Body of pancreas (tissue), 4 donors: ENCODE measurements around the gene ATG4C. TPM values are rescaled to one million over a fixed set of nuclear protein-coding genes. Genes with fewer than 3 reads are reported as not detected.

ENCODE experiments used
- ATAC-seq: fragments of 150-250 bp; one replicate; pipeline ENCODE4 v1.9.1; 2016
- DNase-seq, 4 donors: peaks; one replicate each; pipeline ENCODE4 v3.0.0-alpha.2; 2019
- H3K27ac ChIP-seq, 4 donors: fragments of 200-600 bp; sonication (generic); 1 replicate in 3 of 4; 2 replicates in 1 of 4; pipeline versions ENCODE4 v1.5.1 to v1.6.1; 2016 to 2019; ENCODE audit warnings: mild to moderate bottlenecking in 1 of 4, mixed read lengths in 1 of 4, moderate library complexity in 1 of 4
- H3K27me3 ChIP-seq, 2 donors: fragments of 200-600 bp; sonication (generic); one replicate each; pipeline ENCODE4 v1.6.0; 2016; ENCODE audit warnings: mild to moderate bottlenecking in 1 of 2
- H3K36me3 ChIP-seq, 2 donors: fragments of 200-600 bp; sonication (generic); replicated peaks in 1 of 2; 2 replicates each; pipeline ENCODE4 v1.5.1; 2016; ENCODE audit warnings: low read depth in 2 of 2; ENCODE audit not compliant: insufficient read depth in 1 of 2
- H3K4me1 ChIP-seq: fragments of 200-600 bp; sonication (generic); one replicate; pipeline ENCODE4 v1.6.0; 2016
- H3K4me3 ChIP-seq, 2 donors: fragments of 200-600 bp; sonication (generic); 1 replicate in 1 of 2; 2 replicates in 1 of 2; pipeline ENCODE4 v1.5.1; 2016 to 2019
- H3K9me3 ChIP-seq, 3 donors: fragments of 200-600 bp; sonication (generic); 1 replicate in 2 of 3; 2 replicates in 1 of 3; pipeline ENCODE4 v1.5.1; 2016
- CTCF ChIP-seq, 7 experiments: fragments of 450-650 bp in 4 of 7; fragments of 200-600 bp in 3 of 7; sonication (generic) in 3 of 7; IDR thresholded peaks; one replicate each; pipeline ENCODE4 v1.5.1; 2016 to 2019; ENCODE audit warnings: antibody characterized with exemption in 7 of 7
- POLR2A ChIP-seq, 3 donors: fragments of 450-650 bp; IDR thresholded peaks; one replicate each; pipeline ENCODE4 v1.6.1; 2016; ENCODE audit warnings: antibody characterized with exemption in 3 of 3, mild to moderate bottlenecking in 2 of 3
- whole genome bisulfite sequencing, 2 donors: methylation state at CpG; one replicate each; pipeline ENCODE4 v1.1.5; 2017; 5-methylcytosine and 5-hydroxymethylcytosine counted together
- intact Hi-C: fragments of 100-400 bp; cut with DNase I; formaldehyde crosslinking; loops from one replicate; pipeline ENCODE4 v1.15.1; 2023
- total RNA-seq, 2 donors: library from RNA; depleted of rRNA; stranded (reverse); fragments of >200 nt; gene quantifications; one replicate each; pipeline ENCODE4 v1.1.0, GENCODE V29; 2016

Gene ATG4C
- total RNA-seq, 2 donors from 2014 or later: 2.3 to 4.9 TPM

- no peaks in the 10 kb centered on the region for H3K4me1 ChIP-seq
- no peaks in the 10 kb centered on the region for H3K27me3 ChIP-seq
- no peak for ATAC-seq
- H3K27ac ChIP-seq: no peak overlapping the region
- TF ChIP-seq POLR2A (IDR thresholded peaks at IDR 0.05): no peak
- 92 to 93% methylated on average over 6 of the region's 6 CpGs for WGBS, 2 donors
- DNase-seq: no peak
- H3K4me3 ChIP-seq: no peak overlapping the region
- intact Hi-C loops: no loop called here
- no peaks in the 10 kb centered on the region for H3K9me3 ChIP-seq
- H3K36me3 ChIP-seq: no peaks in the 10 kb centered on the region
Measured at GRCh38 chr1:62905309-62905708, 121.4 kb downstream of the ATG4C start.

- Histone ChIP-seq H3K9me3 (no peaks in the 10 kb centered on the region), H3K36me3 (no peaks in the 10 kb centered on the region), H3K27me3 (no peaks in the 10 kb centered on the region), H3K4me1 (no peaks in the 10 kb centered on the region), H3K4me3 (no peak overlapping the region), H3K27ac (no peak overlapping the region)
- no peak for ATAC-seq
- 85 to 87% methylated on average over 8 of the region's 8 CpGs for WGBS, 2 donors
- no peak for TF ChIP-seq POLR2A (IDR thresholded peaks at IDR 0.05)
- TF ChIP-seq CTCF (IDR thresholded peaks at IDR 0.05): no peak
- DNase-seq: no peak
- intact Hi-C loops: no loop called here
Measured at GRCh38 chr1:62905872-62906271, 121.9 kb downstream of the ATG4C start.

- Histone ChIP-seq H3K27ac (no peak overlapping the region), H3K9me3 (no peaks in the 10 kb centered on the region), H3K4me1 (no peaks in the 10 kb centered on the region), H3K36me3 (no peaks in the 10 kb centered on the region), H3K4me3 (no peak overlapping the region), H3K27me3 (no peaks in the 10 kb centered on the region)
- TF ChIP-seq POLR2A (IDR thresholded peaks at IDR 0.05): no peak
- TF ChIP-seq CTCF (IDR thresholded peaks at IDR 0.05): no peak
- ATAC-seq (no peak), DNase-seq (no peak)
- 55 to 56% methylated on average over 9 of the region's 9 CpGs for WGBS, 2 donors
- intact Hi-C loops: no loop called here
Measured at GRCh38 chr1:62906428-62906886, 122.5 kb downstream of the ATG4C start.

GRCh38 chr1:62908168-62908695 lies 124.3 kb downstream of the ATG4C start:
- DNase-seq (no peak), ATAC-seq (no peak)
- Histone ChIP-seq H3K36me3 (no peaks in the 10 kb centered on the region), H3K27ac (no peak overlapping the region), H3K9me3 (no peaks in the 10 kb centered on the region), H3K4me3 (no peak overlapping the region), H3K27me3 (no peaks in the 10 kb centered on the region), H3K4me1 (no peaks in the 10 kb centered on the region)
- intact Hi-C loops: no loop called here
- 81 to 87% methylated on average over 2 of the region's 2 CpGs for WGBS, 2 donors
- TF ChIP-seq CTCF (IDR thresholded peaks at IDR 0.05) (no peak), POLR2A (IDR thresholded peaks at IDR 0.05) (no peak)

- intact Hi-C loops: no loop called here
- ATAC-seq (no peak), DNase-seq (no peak)
- H3K27me3 ChIP-seq: no peaks in the 10 kb centered on the region
- TF ChIP-seq CTCF (IDR thresholded peaks at IDR 0.05) (peak; percentile 5 to 55 (median 28)), POLR2A (IDR thresholded peaks at IDR 0.05) (no peak)
- no peak overlapping the region for H3K4me3 ChIP-seq
- no peak overlapping the region for H3K27ac ChIP-seq
- no peaks in the 10 kb centered on the region for H3K4me1 ChIP-seq
- no peaks in the 10 kb centered on the region for H3K9me3 ChIP-seq
- H3K36me3 ChIP-seq: no peaks in the 10 kb centered on the region
Measured at GRCh38 chr1:62912028-62912638, 128.2 kb downstream of the ATG4C start.

Other genes with a start within 250 kb of the ATG4C start
- gene ANGPTL3, start 186.6 kb upstream of the ATG4C start, total RNA-seq: under 1 TPM in 1 of 2 donors, not detected in 1; 0.26 TPM
- 10 to 100 TPM; 31.6 to 32.0 TPM for gene DOCK7, start 95.7 kb upstream of the ATG4C start, total RNA-seq